ENCODE measurements around the gene PARP12.

DNA sequence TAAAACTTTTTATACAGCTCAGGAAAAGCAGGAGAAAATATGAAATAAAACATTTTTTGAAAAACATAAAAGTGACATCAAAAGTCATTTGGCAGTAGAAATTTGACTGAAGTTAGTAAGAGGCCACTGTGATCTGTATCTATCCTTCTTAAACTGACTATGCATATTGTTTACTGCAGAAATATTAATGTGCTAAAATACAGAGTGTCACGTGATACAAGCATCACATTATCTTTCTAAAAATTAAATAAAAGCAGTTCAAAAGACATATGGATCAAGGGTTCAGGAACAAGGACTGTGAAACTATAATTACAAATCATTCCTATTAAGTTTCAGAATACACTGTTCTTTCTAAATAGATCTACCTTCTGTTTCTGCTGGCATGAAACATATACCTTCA is 33.7 kb downstream of the PARP12 start:
- no peak for TF ChIP-seq CTCF (IDR thresholded peaks at IDR 0.05 in 8 of 11, conservative IDR thresholded peaks at IDR 0.05 in 3 of 11)
- TF ChIP-seq POLR2A (IDR thresholded peaks at IDR 0.05), result no peak
- TF ChIP-seq POLR2AphosphoS5 (IDR thresholded peaks at IDR 0.05), result no peak
